Measurements from ENCODE around the gene SLC23A3. TPM values are rescaled to one million over a fixed set of nuclear protein-coding genes. Genes with fewer than 3 reads are reported as not detected.

The SLC23A3 gene
- total and polyA plus RNA-seq, 7 donors, result 0.09 to 0.86 (median 0.14) TPM; not detected in 1

DNA sequence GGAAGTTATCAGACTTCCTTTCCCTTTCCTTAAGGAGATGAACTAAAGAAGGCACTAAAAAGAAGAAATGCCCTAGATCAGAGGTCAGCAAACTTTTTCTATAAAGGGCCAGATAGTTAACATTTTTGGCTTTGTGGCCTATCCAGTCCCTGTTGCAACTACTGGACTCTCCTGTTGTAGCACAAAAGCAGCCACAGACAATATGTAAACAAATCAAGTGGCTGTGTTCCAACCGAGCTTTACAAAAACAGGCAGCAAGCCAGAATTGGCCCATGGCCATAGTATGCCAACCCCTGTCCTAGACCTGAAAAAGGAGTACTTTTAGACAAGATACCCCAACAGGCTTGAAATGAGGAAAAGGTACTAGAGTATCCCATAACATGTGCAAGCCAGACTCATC is 20.2 kb downstream of the SLC23A3 start:
- no peaks in the 10 kb centered on the region for H3K27me3 ChIP-seq (ENCODE audit: insufficient read depth in 3 of 3, low read length in 2 of 3)
- ATAC-seq, result no peak
- H3K36me3 ChIP-seq (ENCODE audit: insufficient read depth in 1 of 2, low read depth in 1 of 2), result peaks cover 11 to 80% of the 10 kb centered on the region in 2 donors
- H3K27ac ChIP-seq, result no peak overlapping the region
- no peak overlapping the region for H3K4me3 ChIP-seq
- TF ChIP-seq, protein P1, sequence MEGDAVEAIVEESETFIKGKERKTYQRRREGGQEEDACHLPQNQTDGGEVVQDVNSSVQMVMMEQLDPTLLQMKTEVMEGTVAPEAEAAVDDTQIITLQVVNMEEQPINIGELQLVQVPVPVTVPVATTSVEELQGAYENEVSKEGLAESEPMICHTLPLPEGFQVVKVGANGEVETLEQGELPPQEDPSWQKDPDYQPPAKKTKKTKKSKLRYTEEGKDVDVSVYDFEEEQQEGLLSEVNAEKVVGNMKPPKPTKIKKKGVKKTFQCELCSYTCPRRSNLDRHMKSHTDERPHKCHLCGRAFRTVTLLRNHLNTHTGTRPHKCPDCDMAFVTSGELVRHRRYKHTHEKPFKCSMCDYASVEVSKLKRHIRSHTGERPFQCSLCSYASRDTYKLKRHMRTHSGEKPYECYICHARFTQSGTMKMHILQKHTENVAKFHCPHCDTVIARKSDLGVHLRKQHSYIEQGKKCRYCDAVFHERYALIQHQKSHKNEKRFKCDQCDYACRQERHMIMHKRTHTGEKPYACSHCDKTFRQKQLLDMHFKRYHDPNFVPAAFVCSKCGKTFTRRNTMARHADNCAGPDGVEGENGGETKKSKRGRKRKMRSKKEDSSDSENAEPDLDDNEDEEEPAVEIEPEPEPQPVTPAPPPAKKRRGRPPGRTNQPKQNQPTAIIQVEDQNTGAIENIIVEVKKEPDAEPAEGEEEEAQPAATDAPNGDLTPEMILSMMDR (IDR thresholded peaks at IDR 0.05), result no peak
- H3K4me1 ChIP-seq, result no peaks in the 10 kb centered on the region
- no peak for DNase-seq
- intact Hi-C loops (cut with DNase I), result loop anchor here in 1 of 2 donors (5.0 kb wide), 1 partner anchor 122 kb away; no protein-coding TSS in a partner anchor
- WGBS, 3 donors, result 16 to 24% (median 20%) methylated on average over 1 of the region's 1 CpG
- no peaks in the 10 kb centered on the region for H3K9me3 ChIP-seq

DNA sequence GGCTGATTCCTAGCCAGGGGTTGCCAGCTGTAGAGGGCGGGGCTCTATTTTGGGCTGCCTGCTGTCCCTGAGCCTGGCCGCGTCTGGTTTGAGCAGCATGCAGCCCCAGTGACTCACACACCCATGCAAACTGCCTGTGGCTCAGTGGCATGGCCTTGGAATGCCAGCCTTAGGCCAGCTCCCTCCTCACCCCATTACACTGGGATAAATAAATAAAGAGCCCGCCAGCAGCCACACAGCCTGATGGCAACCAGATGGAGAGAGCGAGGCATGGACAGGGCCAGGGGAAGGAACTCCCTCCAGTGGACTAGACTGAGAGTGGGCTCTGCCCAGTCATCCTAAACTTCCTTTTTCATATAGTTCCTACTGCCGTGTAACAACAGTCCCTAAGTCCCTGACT is 27.5 kb downstream of the SLC23A3 start:
- Histone ChIP-seq H3K27me3 (ENCODE audit: insufficient read depth in 3 of 3, low read length in 2 of 3) (peaks cover 0 to 3% (median 0%) of the 10 kb centered on the region in 3 donors), H3K4me1 (no peaks in the 10 kb centered on the region), H3K9me3 (no peaks in the 10 kb centered on the region), H3K4me3 (no peak overlapping the region), H3K27ac (no peak overlapping the region), H3K36me3 (ENCODE audit: insufficient read depth in 1 of 2, low read depth in 1 of 2) (peaks cover 18 to 67% of the 10 kb centered on the region in 2 donors)
- intact Hi-C loops (cut with DNase I), result no loop called here
- TF ChIP-seq, protein P1 (IDR thresholded peaks at IDR 0.05), result no peak
- peak; percentile 60 to 66 for DNase-seq
- 68 to 89% (median 77%) methylated on average over 6 of the region's 6 CpGs for WGBS, 3 donors
- ATAC-seq, result peak; percentile 91 to 99 (median 98)

DNA sequence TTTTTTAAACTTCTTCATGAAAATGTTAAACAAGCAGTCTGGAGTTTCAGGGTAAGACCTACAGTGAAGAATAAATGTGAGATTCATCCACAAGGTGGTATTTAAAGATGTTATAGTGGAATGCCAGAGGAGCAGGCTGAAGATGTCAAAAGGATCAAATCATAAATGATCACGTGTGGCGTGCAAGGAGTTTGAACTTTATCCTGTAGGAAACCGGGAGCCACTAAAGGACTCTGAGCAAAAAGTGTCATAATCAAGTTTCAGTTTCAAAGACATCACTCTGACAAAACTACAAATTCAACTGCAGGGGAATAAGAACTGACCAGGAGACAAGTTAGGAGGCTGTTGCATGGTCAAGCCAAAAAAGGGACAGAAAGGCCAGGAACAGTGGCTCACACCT is 29.1 kb downstream of the SLC23A3 start:
- no peak overlapping the region for H3K27ac ChIP-seq
- ATAC-seq (no peak), DNase-seq (no peak)
- H3K27me3 ChIP-seq (ENCODE audit: insufficient read depth in 3 of 3, low read length in 2 of 3), result peaks cover 0 to 3% (median 0%) of the 10 kb centered on the region in 3 donors
- intact Hi-C loops (cut with DNase I), result no loop called here
- H3K4me3 ChIP-seq, result no peak overlapping the region
- no peaks in the 10 kb centered on the region for H3K4me1 ChIP-seq
- no peaks in the 10 kb centered on the region for H3K9me3 ChIP-seq
- TF ChIP-seq, protein P1 (IDR thresholded peaks at IDR 0.05), result no peak
- peaks cover 9 to 51% of the 10 kb centered on the region in 2 donors for H3K36me3 ChIP-seq (ENCODE audit: insufficient read depth in 1 of 2, low read depth in 1 of 2)
- WGBS, 3 donors, result 95 to 100% (median 98%) methylated on average over 3 of the region's 3 CpGs

GRCh38 chr2:219133976-219134375 is 35.9 kb downstream of the SLC23A3 start:
- intact Hi-C loops (cut with DNase I), result no loop called here
- no peak overlapping the region for H3K27ac ChIP-seq
- no peaks in the 10 kb centered on the region for H3K27me3 ChIP-seq (ENCODE audit: insufficient read depth in 3 of 3, low read length in 2 of 3)
- H3K4me3 ChIP-seq, result no peak overlapping the region
- 92 to 95% (median 94%) methylated on average over 4 of the region's 4 CpGs for WGBS, 3 donors
- H3K9me3 ChIP-seq, result no peaks in the 10 kb centered on the region
- TF ChIP-seq, protein P1 (IDR thresholded peaks at IDR 0.05), result no peak
- no peak for DNase-seq
- H3K4me1 ChIP-seq, result no peaks in the 10 kb centered on the region
- peaks cover 0 to 8% of the 10 kb centered on the region in 2 donors for H3K36me3 ChIP-seq (ENCODE audit: insufficient read depth in 1 of 2, low read depth in 1 of 2)
- no peak for ATAC-seq

DNA sequence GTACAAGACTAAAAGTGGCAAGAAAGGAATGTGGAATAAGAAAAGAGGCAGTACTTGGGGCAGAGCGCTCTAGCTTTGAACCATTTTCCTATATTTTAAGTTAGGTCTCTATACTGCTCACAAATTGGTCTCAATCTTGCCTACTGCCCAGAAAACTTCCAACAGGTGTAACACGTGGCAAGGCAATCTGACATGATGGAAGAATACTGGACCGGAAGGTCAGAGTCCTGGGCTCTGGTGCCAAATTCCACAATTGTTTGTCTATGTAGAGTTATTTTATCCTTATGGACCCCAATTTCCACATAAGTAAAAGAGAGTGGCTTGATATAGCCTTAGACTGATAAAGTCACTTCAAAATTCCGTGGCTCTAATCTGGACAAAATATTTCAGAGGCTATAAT is 38.1 kb downstream of the SLC23A3 start:
- Histone ChIP-seq H3K9me3 (no peaks in the 10 kb centered on the region), H3K4me3 (no peak overlapping the region), H3K27me3 (ENCODE audit: insufficient read depth in 3 of 3, low read length in 2 of 3) (no peaks in the 10 kb centered on the region), H3K4me1 (no peaks in the 10 kb centered on the region), H3K36me3 (ENCODE audit: insufficient read depth in 1 of 2, low read depth in 1 of 2) (no peaks in the 10 kb centered on the region), H3K27ac (no peak overlapping the region)
- no peak for ATAC-seq
- TF ChIP-seq, protein P1 (IDR thresholded peaks at IDR 0.05), result no peak
- no peak for DNase-seq
- intact Hi-C loops (cut with DNase I), result no loop called here
- 84 to 89% (median 85%) methylated on average over 4 of the region's 4 CpGs for whole genome bisulfite sequencing, 3 donors
